Testis (tissue), 3 donors: ENCODE measurements around the gene SMIM38. TPM values are rescaled to one million over a fixed set of nuclear protein-coding genes. Genes with fewer than 3 reads are reported as not detected.

Source experiments
- DNase-seq: peaks from one replicate; pipeline ENCODE4 v3.0.0-alpha.2; 2019
- H3K27ac ChIP-seq, 2 donors: fragments of 200-600 bp; sonication (generic); one replicate each; pipeline ENCODE4 v1.5.1; 2019
- H3K27me3 ChIP-seq: fragments of 200-600 bp; sonication (generic); one replicate; pipeline ENCODE4 v1.5.1; 2019
- H3K36me3 ChIP-seq: fragments of 200-600 bp; sonication (generic); one replicate; pipeline ENCODE4 v1.5.1; 2017; ENCODE audit warnings: low read depth; ENCODE audit errors: missing control alignments
- H3K4me1 ChIP-seq: fragments of 200-600 bp; sonication (generic); one replicate; pipeline ENCODE4 v1.5.1; 2019
- H3K4me3 ChIP-seq, 2 donors: fragments of 200-600 bp; sonication (generic); one replicate each; pipeline ENCODE4 v1.5.1; 2017 to 2019
- H3K9me3 ChIP-seq: fragments of 200-600 bp; sonication (generic); one replicate; pipeline ENCODE4 v1.5.1; 2017
- POLR2A ChIP-seq: fragments of 450-650 bp; IDR thresholded peaks from one replicate; pipeline ENCODE4 v1.6.1; 2017; ENCODE audit warnings: antibody characterized with exemption, mild to moderate bottlenecking, moderate library complexity
- WGBS, 2 donors: methylation state at CpG; one replicate each; pipeline ENCODE4 v1.1.5; 2018; 5-methylcytosine and 5-hydroxymethylcytosine counted together
- intact Hi-C: fragments of 100-400 bp; cut with DNase I; formaldehyde crosslinking; loops from one replicate; pipeline ENCODE4 v1.15.1; 2023; ENCODE audit warnings: low total_unique reads
- polyA plus RNA-seq: library from polyadenylated mRNA; stranded (reverse); fragments of 350-450 nt; fragmentation: Illumina TruSeq; extraction: RNeasy Lipid Tissue Mini Kit (QIAGEN cat#74804); gene quantifications from one replicate; pipeline ENCODE4 v1.2.3, GENCODE V29; 2014; ENCODE audit warnings: low read depth, low replicate concordance; ENCODE audit not compliant: insufficient read depth
- total RNA-seq, 2 donors: library from RNA; depleted of rRNA; stranded (reverse); fragments of >200 nt; gene quantifications; one replicate each; pipeline ENCODE4 v1.2.3, GENCODE V29; 2016
- TF ChIP-seq, protein P1 (sequence below), 3 experiments: fragments of 450-650 bp in 2 of 3; fragments of 200-600 bp in 1 of 3; sonication (generic) in 1 of 3; IDR thresholded peaks; one replicate each; pipeline ENCODE4 v1.5.1; 2016 to 2019; ENCODE audit warnings: antibody characterized with exemption in 3 of 3, mild to moderate bottlenecking in 2 of 3, moderate library complexity in 1 of 3

SMIM38 gene
- total and polyA plus RNA-seq, 3 donors from 2014 or later: 3.3 to 8.8 (median 3.9) TPM

- intact Hi-C loops: no loop called here
- H3K27ac ChIP-seq: no peak overlapping the region
- H3K9me3 ChIP-seq: no peaks in the 10 kb centered on the region
- WGBS, 2 donors: 97 to 100% methylated on average over 3 of the region's 3 CpGs
- TF ChIP-seq, protein P1, sequence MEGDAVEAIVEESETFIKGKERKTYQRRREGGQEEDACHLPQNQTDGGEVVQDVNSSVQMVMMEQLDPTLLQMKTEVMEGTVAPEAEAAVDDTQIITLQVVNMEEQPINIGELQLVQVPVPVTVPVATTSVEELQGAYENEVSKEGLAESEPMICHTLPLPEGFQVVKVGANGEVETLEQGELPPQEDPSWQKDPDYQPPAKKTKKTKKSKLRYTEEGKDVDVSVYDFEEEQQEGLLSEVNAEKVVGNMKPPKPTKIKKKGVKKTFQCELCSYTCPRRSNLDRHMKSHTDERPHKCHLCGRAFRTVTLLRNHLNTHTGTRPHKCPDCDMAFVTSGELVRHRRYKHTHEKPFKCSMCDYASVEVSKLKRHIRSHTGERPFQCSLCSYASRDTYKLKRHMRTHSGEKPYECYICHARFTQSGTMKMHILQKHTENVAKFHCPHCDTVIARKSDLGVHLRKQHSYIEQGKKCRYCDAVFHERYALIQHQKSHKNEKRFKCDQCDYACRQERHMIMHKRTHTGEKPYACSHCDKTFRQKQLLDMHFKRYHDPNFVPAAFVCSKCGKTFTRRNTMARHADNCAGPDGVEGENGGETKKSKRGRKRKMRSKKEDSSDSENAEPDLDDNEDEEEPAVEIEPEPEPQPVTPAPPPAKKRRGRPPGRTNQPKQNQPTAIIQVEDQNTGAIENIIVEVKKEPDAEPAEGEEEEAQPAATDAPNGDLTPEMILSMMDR (IDR thresholded peaks at IDR 0.05): no peak
- no peak for TF ChIP-seq POLR2A
- peaks cover 4% of the 10 kb centered on the region for H3K4me1 ChIP-seq
- no peak for DNase-seq
- no peaks in the 10 kb centered on the region for H3K27me3 ChIP-seq
- H3K36me3 ChIP-seq: no peaks in the 10 kb centered on the region
- no peak overlapping the region for H3K4me3 ChIP-seq
Observed at GRCh38 chr11:69169479-69169878, 13.7 kb downstream of the SMIM38 start.

DNA sequence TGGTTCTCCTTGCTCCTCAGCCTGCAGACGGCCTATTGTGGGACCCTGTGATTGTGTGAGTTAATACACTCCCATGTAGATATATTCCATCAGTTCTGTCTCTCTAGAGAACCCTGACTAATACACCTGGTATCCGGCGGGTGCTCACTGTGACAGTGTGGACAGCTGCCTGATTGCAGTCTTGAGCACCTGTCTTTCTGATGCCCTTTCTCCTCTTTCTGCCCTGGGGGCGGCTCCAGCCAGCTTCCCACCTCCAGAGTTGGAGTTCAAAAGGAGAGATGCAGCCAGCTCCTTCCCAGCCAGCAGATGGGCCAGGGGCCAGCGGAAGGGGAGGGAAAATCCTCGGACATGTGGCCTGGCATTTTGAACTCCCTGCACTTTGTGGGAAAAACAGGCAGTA, 15.0 kb downstream of the SMIM38 start:
- Histone ChIP-seq H3K36me3 (no peaks in the 10 kb centered on the region), H3K4me1 (peaks cover 4% of the 10 kb centered on the region), H3K27ac (no peak overlapping the region), H3K9me3 (no peaks in the 10 kb centered on the region), H3K4me3 (no peak overlapping the region), H3K27me3 (no peaks in the 10 kb centered on the region)
- 67 to 69% methylated on average over 6 of the region's 6 CpGs for WGBS, 2 donors
- intact Hi-C loops: no loop called here
- TF ChIP-seq, protein P1 (IDR thresholded peaks at IDR 0.05): no peak
- TF ChIP-seq POLR2A: no peak
- no peak for DNase-seq

GRCh38 chr11:69171476-69172240, 15.9 kb downstream of the SMIM38 start:
- 89 to 91% methylated on average over 6 of the region's 6 CpGs for WGBS, 2 donors

GRCh38 chr11:69172674-69173073, 16.9 kb downstream of the SMIM38 start:
- intact Hi-C loops: no loop called here
- TF ChIP-seq POLR2A: no peak
- TF ChIP-seq, protein P1 (IDR thresholded peaks at IDR 0.05): no peak
- WGBS, 2 donors: 20 to 30% methylated on average over 1 of the region's 1 CpG
- Histone ChIP-seq H3K4me1 (no peaks in the 10 kb centered on the region), H3K27me3 (no peaks in the 10 kb centered on the region), H3K27ac (no peak overlapping the region), H3K4me3 (no peak overlapping the region), H3K36me3 (no peaks in the 10 kb centered on the region), H3K9me3 (no peaks in the 10 kb centered on the region)
- DNase-seq: no peak

More at GRCh38 chr11:69171476-69172240, 15.9 kb downstream of the SMIM38 start:
- no peaks in the 10 kb centered on the region for H3K27me3 ChIP-seq
- H3K27ac ChIP-seq: no peak overlapping the region
- no peak for TF ChIP-seq POLR2A
- TF ChIP-seq, protein P1 (IDR thresholded peaks at IDR 0.05): no peak
- H3K4me1 ChIP-seq: no peaks in the 10 kb centered on the region
- no peak for DNase-seq
- H3K4me3 ChIP-seq: no peak overlapping the region
- no peaks in the 10 kb centered on the region for H3K36me3 ChIP-seq
- intact Hi-C loops: no loop called here
- H3K9me3 ChIP-seq: no peaks in the 10 kb centered on the region

GRCh38 chr11:69173331-69173730, 17.6 kb downstream of the SMIM38 start:
- Histone ChIP-seq H3K9me3 (no peaks in the 10 kb centered on the region), H3K4me3 (no peak overlapping the region), H3K36me3 (no peaks in the 10 kb centered on the region), H3K4me1 (no peaks in the 10 kb centered on the region), H3K27me3 (no peaks in the 10 kb centered on the region), H3K27ac (no peak overlapping the region)
- TF ChIP-seq POLR2A: no peak
- TF ChIP-seq, protein P1 (IDR thresholded peaks at IDR 0.05): no peak
- intact Hi-C loops: no loop called here
- WGBS, 2 donors: 96 to 100% methylated on average over 1 to 3 of the region's 3 CpGs
- no peak for DNase-seq
